Caki2 (cell line): ENCODE results near the gene PIK3R2. TPM values are rescaled to one million over a fixed set of nuclear protein-coding genes. Genes with fewer than 3 reads are reported as not detected.
A peak's percentile ranks its signal among the peaks of the same experiment; 100 is the strongest.
"Not testable (repeated sequence)": the region's sequence is repeated elsewhere in the genome, so short reads cannot be mapped to it uniquely, and the experiment has no call there.

ENCODE experiments used
- DNase-seq: peaks from one replicate; pipeline ENCODE4 v3.0.0-alpha.2; 2015; ENCODE audit warnings: low read depth
- in situ Hi-C: cut with HindIII; loops from 2 replicates; pipeline ENCODE4 v1.10.0; 2016; ENCODE audit warnings: low sequenced_read_pairs, low pct_unique_long_range_greater_than_20kb, mixed read lengths
- total RNA-seq: library from RNA; depleted of rRNA; stranded (reverse); fragments of >200 nt; shearing (Covaris generic); gene quantifications from 2 replicates; pipeline ENCODE4 v1.2.3, GENCODE V29; 2014; ENCODE audit warnings: low replicate concordance; rRNA removed

PIK3R2 gene
- 8.1 and 43.6 TPM in 2 replicates for total RNA-seq

- peak; percentile 99 for DNase-seq
- in situ Hi-C loops = no loop called here
These were observed at the start of gene PIK3R2 for GRCh38 chr19:18152817-18153555. PIK3R2 (plus strand) TSS chr19:18153163; CDS start chr19:18155880, 2,717 bp downstream.

- DNase-seq = no peak
- in situ Hi-C loops = no loop called here
These were observed 48.2 kb upstream of the PIK3R2 start for GRCh38 chr19:18104793-18105131.

- DNase-seq, in situ Hi-C loops: not testable (repeated sequence)
These were observed 47.7 kb upstream of the PIK3R2 start for GRCh38 chr19:18105259-18105658.

GRCh38 chr19:18107235-18107634 is 45.7 kb upstream of the PIK3R2 start:
- in situ Hi-C loops = no loop called here
- DNase-seq = no peak

GRCh38 chr19:18108897-18109296 is 44.1 kb upstream of the PIK3R2 start:
- in situ Hi-C loops = no loop called here
- no peak for DNase-seq

- in situ Hi-C loops = no loop called here
- no peak for DNase-seq
These were observed 43.6 kb upstream of the PIK3R2 start for GRCh38 chr19:18109341-18109732.

- in situ Hi-C loops = no loop called here
These were observed 43.0 kb upstream of the PIK3R2 start for GRCh38 chr19:18109733-18110608.

GRCh38 chr19:18110609-18111232 is 42.2 kb upstream of the PIK3R2 start:
- DNase-seq = no peak
- in situ Hi-C loops = no loop called here

More at GRCh38 chr19:18109733-18110608, 43.0 kb upstream of the PIK3R2 start:
- peak; percentile 44 for DNase-seq

- peak; percentile 73 for DNase-seq
- in situ Hi-C loops = no loop called here
These were observed 39.9 kb upstream of the PIK3R2 start for GRCh38 chr19:18112989-18113478.

- in situ Hi-C loops = no loop called here
- DNase-seq = no peak
These were observed 39.1 kb upstream of the PIK3R2 start for GRCh38 chr19:18113827-18114226.

- in situ Hi-C loops = no loop called here
- no peak for DNase-seq
These were observed 38.5 kb upstream of the PIK3R2 start for GRCh38 chr19:18114483-18114882.

- in situ Hi-C loops = no loop called here
- DNase-seq = no peak
These were observed 35.6 kb upstream of the PIK3R2 start for GRCh38 chr19:18117364-18117691.

- in situ Hi-C loops = no loop called here
- peak; percentile 64 for DNase-seq
These were observed 35.1 kb upstream of the PIK3R2 start for GRCh38 chr19:18117692-18118378.

- in situ Hi-C loops = no loop called here
- no peak for DNase-seq
These were observed 34.4 kb upstream of the PIK3R2 start for GRCh38 chr19:18118420-18119012.

GRCh38 chr19:18119013-18119716 is 33.8 kb upstream of the PIK3R2 start:
- in situ Hi-C loops = no loop called here
- no peak for DNase-seq

- DNase-seq = no peak
- in situ Hi-C loops = no loop called here
These were observed 33.3 kb upstream of the PIK3R2 start for GRCh38 chr19:18119717-18120105.

- DNase-seq = no peak
- in situ Hi-C loops = no loop called here
These were observed 32.8 kb upstream of the PIK3R2 start for GRCh38 chr19:18120127-18120526.
